K562 (cell line): ENCODE data around the gene EFCAB10. TPM values are rescaled to one million over a fixed set of nuclear protein-coding genes. Genes with fewer than 3 reads are reported as not detected.

Experiments
- DPF2 ChIP-seq: fragments of 450-650 bp; IDR thresholded peaks from 2 replicates; pipeline ENCODE4 v1.6.1; 2016
- FIP1L1 ChIP-seq: fragments of 200-400 bp; formaldehyde crosslinking; IDR thresholded peaks from 2 replicates; pipeline ENCODE4 v1.6.1; 2018; ENCODE audit warnings: mild to moderate bottlenecking, low read depth, low read length; ENCODE audit not compliant: poor library complexity, severe bottlenecking
- GABPB2 ChIP-seq: fragments of 250-450 bp; sonication (Bioruptor Pico); conservative IDR thresholded peaks from 2 replicates; pipeline ENCODE4 v1.5.1; 2021; ENCODE audit warnings: mild to moderate bottlenecking
- KAT7 ChIP-seq: sonication (generic); formaldehyde crosslinking; IDR thresholded peaks from 2 replicates; pipeline ENCODE4 v1.8.0; 2022; ENCODE audit warnings: missing genetic modification reagents, mild to moderate bottlenecking, borderline replicate concordance
- KHSRP ChIP-seq: fragments of 450-650 bp; IDR thresholded peaks from 2 replicates; pipeline ENCODE4 v1.6.1; 2017
- L3MBTL2 ChIP-seq: fragments of 450-650 bp; IDR thresholded peaks from 2 replicates; pipeline ENCODE4 v1.6.1; 2016; ENCODE audit warnings: mild to moderate bottlenecking, moderate library complexity
- MAFK ChIP-seq: IDR thresholded peaks from 2 replicates; pipeline ENCODE4 v1.6.1; 2011; ENCODE audit warnings: low read length, improper control_type of control experiment
- MED1 ChIP-seq: sonication (generic); formaldehyde crosslinking; IDR thresholded peaks from 2 replicates; pipeline ENCODE4 v1.8.1; 2023; ENCODE audit warnings: missing genetic modification reagents, borderline replicate concordance
- MYBL2 ChIP-seq, 2 experiments: fragments of 450-650 bp in 1 of 2; sonication (generic) in 1 of 2; formaldehyde crosslinking in 1 of 2; IDR thresholded peaks; 2 replicates each; pipeline versions ENCODE4 v1.6.1 to v1.8.1; 2017 to 2022; ENCODE audit warnings: borderline replicate concordance in 1 of 2, inconsistent platforms in 1 of 2, low read depth in 1 of 2, mild to moderate bottlenecking in 1 of 2, missing genetic modification reagents in 1 of 2, moderate library complexity in 1 of 2
- PTRF ChIP-seq: fragments of 450-650 bp; IDR thresholded peaks from 2 replicates; pipeline ENCODE4 v1.6.1; 2016; ENCODE audit warnings: mild to moderate bottlenecking, missing genetic modification characterization, missing compliant biosample characterization
- RBM22 ChIP-seq: fragments of 200-400 bp; formaldehyde crosslinking; IDR thresholded peaks from 2 replicates; pipeline ENCODE4 v1.6.1; 2018; ENCODE audit warnings: low read length, low read depth; ENCODE audit not compliant: poor library complexity, severe bottlenecking
- RBM34 ChIP-seq: fragments of 200-400 bp; formaldehyde crosslinking; IDR thresholded peaks from 2 replicates; pipeline ENCODE4 v1.6.1; 2018; ENCODE audit warnings: low read length, borderline replicate concordance; ENCODE audit not compliant: insufficient read depth
- SAFB2 ChIP-seq: fragments of 200-400 bp; formaldehyde crosslinking; IDR thresholded peaks from 2 replicates; pipeline ENCODE4 v1.6.1; 2018; ENCODE audit warnings: borderline replicate concordance, low read length, low read depth, moderate library complexity; ENCODE audit not compliant: severe bottlenecking
- STAT5B ChIP-seq: fragments of 250-450 bp; sonication (Bioruptor Pico); IDR thresholded peaks from 2 replicates; pipeline ENCODE4 v1.8.0; 2021; ENCODE audit warnings: mild to moderate bottlenecking, inconsistent platforms
- THRAP3 ChIP-seq: fragments of 450-650 bp; IDR thresholded peaks from 2 replicates; pipeline ENCODE4 v1.6.1; 2016; ENCODE audit warnings: mild to moderate bottlenecking, inconsistent platforms, borderline replicate concordance
- ZFP36 ChIP-seq: fragments of 150-350 bp; IDR thresholded peaks from 2 replicates; pipeline ENCODE4 v1.6.1; 2018; ENCODE audit warnings: low read length, low read depth; ENCODE audit not compliant: partially characterized antibody
- ZNF165 ChIP-seq: fragments of 250-450 bp; sonication (Bioruptor Pico); IDR thresholded peaks from 2 replicates; pipeline ENCODE4 v1.4.0; 2020; ENCODE audit warnings: borderline replicate concordance
- ZNF232 ChIP-seq: sonication (generic); formaldehyde crosslinking; IDR thresholded peaks from 2 replicates; pipeline ENCODE4 v1.8.0; 2022; ENCODE audit warnings: mild to moderate bottlenecking, missing genetic modification reagents
- ZNF354B ChIP-seq: fragments of 250-450 bp; sonication (Bioruptor Pico); IDR thresholded peaks from 2 replicates; pipeline ENCODE4 v1.4.0; 2020
- ZNF384 ChIP-seq: IDR thresholded peaks from 2 replicates; pipeline ENCODE4 v1.6.1; 2012; ENCODE audit warnings: low read depth, low read length, improper control_type of control experiment
- ZNF586 ChIP-seq: fragments of 450-650 bp; formaldehyde crosslinking; conservative IDR thresholded peaks from 2 replicates; pipeline ENCODE4 v1.4.0; 2020; ENCODE audit warnings: mild to moderate bottlenecking, moderate library complexity
- polyA plus RNA-seq, 8 experiments: library from polyadenylated mRNA; depleted of rRNA in 4 of 8; stranded (reverse) in 5 of 8; unstranded in 3 of 8; fragments of >200 nt; fragmentation: Nextera tagmentation in 2 of 8; fragmentation: Illumina TruSeq in 1 of 8; extraction: Ambion mirVana in 2 of 8; extraction: Trizol in 1 of 8; gene quantifications; 2 replicates each; pipeline versions ENCODE4 v1.2.1 to v1.2.3, GENCODE V29; 2011 to 2014; ENCODE audit warnings: inconsistent platforms in 1 of 8, missing spikeins in 1 of 8
- total RNA-seq, 7 experiments: library from RNA; depleted of rRNA in 6 of 7; stranded (reverse); fragments of >200 nt in 6 of 7; fragmentation: Illumina TruSeq in 2 of 7; extraction: Trizol in 2 of 7; gene quantifications; 2 replicates each; pipeline versions ENCODE4 v1.2.1 to v1.2.3, GENCODE V29; 2011 to 2021; ENCODE audit warnings: low replicate concordance in 1 of 7
- TF ChIP-seq, protein P1 (sequence below): fragments of 250-450 bp; sonication (Bioruptor Pico); IDR thresholded peaks from 2 replicates; pipeline ENCODE4 v1.4.0; 2020; ENCODE audit warnings: borderline replicate concordance
- TF ChIP-seq, protein P2 (sequence below): fragments of 450-650 bp; formaldehyde crosslinking; IDR thresholded peaks from 2 replicates; pipeline ENCODE4 v1.4.0; 2020; ENCODE audit warnings: mild to moderate bottlenecking, moderate library complexity
- TF ChIP-seq, protein P3 (sequence below): fragments of 450-650 bp; IDR thresholded peaks from 2 replicates; pipeline ENCODE4 v1.6.1; 2018; ENCODE audit warnings: mild to moderate bottlenecking, low read depth; ENCODE audit not compliant: partially characterized antibody

EFCAB10 gene
- total and polyA plus RNA-seq, 9 of the 15 experiments (the other 6 are each of a cell fraction or from before 2014, with no cell fraction given): 5.0 to 21.4 (median 16.8) TPM

DNA sequence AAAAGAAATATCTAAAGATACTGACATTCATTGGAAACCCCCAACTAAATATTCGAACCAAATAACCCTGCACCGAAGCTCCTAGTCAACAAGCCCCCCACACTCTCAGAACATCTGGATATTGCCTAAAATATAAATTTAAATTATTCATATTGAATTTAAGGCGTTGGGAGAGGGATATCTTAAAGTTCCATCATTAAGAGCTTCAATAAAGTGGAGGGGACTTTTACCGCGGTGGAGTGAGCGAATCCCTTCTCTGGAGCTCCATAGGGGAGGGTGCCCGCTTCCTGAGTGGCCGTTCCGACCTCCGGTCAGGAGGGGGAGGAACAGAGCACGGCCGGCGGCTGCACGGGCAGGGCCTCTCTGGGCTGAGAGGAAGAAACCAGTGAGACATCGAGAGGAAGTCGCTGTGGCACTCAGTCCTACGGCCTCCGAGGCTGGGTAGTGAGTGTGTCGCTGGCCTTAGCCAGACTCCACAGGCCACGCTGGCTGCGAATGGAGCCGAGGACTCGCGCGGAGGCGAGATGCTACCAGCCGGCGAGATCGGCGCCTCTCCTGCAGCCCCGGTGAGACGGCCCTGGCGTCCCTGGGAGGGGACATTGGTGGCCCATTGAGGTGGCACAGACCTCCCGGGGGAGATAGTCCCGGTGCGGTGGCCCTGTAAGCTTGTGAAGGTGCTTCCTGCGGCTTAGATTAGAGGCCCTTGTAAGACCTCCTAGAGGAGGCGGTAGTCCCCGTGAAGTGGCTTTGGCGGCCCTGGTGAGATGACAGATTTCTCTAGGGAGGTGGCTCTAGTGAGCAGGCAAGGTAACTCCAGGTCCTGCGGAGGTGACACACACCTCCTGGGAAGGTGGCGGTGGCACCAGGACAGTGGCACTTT lies 49.3 kb downstream of the EFCAB10 start, which contains the start of gene RINT1 (continued):
- TF ChIP-seq THRAP3: no peak
- peak; percentile 52 for TF ChIP-seq DPF2
- TF ChIP-seq, protein P1, sequence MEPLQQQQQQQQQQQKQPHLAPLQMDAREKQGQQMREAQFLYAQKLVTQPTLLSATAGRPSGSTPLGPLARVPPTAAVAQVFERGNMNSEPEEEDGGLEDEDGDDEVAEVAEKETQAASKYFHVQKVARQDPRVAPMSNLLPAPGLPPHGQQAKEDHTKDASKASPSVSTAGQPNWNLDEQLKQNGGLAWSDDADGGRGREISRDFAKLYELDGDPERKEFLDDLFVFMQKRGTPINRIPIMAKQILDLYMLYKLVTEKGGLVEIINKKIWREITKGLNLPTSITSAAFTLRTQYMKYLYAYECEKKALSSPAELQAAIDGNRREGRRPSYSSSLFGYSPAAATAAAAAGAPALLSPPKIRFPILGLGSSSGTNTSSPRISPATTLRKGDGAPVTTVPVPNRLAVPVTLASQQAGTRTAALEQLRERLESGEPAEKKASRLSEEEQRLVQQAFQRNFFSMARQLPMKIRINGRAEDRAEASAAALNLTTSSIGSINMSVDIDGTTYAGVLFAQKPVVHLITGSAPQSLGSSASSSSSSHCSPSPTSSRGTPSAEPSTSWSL: peak; percentile 82; the same call in 1 of the 2 replicates
- peak; percentile 76; the same call in 1 of the 2 replicates for TF ChIP-seq KAT7 (CRISPR knock-in tag)
- no peak for TF ChIP-seq STAT5B
- TF ChIP-seq ZFP36: no peak
- TF ChIP-seq L3MBTL2: peak; percentile 78
- TF ChIP-seq FIP1L1: peak; percentile 72
- TF ChIP-seq RBM34: no peak
- TF ChIP-seq ZNF354B (CRISPR knock-in tag): no peak
- TF ChIP-seq MYBL2 (IDR thresholded peaks at IDR 0.05; ENCODE audit: low read depth): no peak
- no peak for TF ChIP-seq MYBL2 (CRISPR knock-in tag; IDR thresholded peaks at IDR 0.05; ENCODE audit: borderline replicate concordance)
- no peak; the same call in 1 of the 2 replicates for TF ChIP-seq MAFK
- no peak for TF ChIP-seq KHSRP
- no peak for TF ChIP-seq ZNF232 (CRISPR knock-in tag)
- no peak for TF ChIP-seq ZNF586 (CRISPR knock-in tag)
- no peak for TF ChIP-seq SAFB2
- no peak for TF ChIP-seq MED1 (CRISPR knock-in tag)
- TF ChIP-seq ZNF384: no peak; the same call in 1 of the 2 replicates
- TF ChIP-seq PTRF: 0 out of 2 replicates have a peak, but pooled peaks have one; percentile 25
- TF ChIP-seq, protein P2, sequence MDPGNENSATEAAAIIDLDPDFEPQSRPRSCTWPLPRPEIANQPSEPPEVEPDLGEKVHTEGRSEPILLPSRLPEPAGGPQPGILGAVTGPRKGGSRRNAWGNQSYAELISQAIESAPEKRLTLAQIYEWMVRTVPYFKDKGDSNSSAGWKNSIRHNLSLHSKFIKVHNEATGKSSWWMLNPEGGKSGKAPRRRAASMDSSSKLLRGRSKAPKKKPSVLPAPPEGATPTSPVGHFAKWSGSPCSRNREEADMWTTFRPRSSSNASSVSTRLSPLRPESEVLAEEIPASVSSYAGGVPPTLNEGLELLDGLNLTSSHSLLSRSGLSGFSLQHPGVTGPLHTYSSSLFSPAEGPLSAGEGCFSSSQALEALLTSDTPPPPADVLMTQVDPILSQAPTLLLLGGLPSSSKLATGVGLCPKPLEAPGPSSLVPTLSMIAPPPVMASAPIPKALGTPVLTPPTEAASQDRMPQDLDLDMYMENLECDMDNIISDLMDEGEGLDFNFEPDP (CRISPR knock-in tag): no peak
- no peak for TF ChIP-seq ZNF165 (CRISPR knock-in tag)
- TF ChIP-seq RBM22: no peak
- TF ChIP-seq GABPB2 (CRISPR knock-in tag): no peak
- TF ChIP-seq, protein P3, sequence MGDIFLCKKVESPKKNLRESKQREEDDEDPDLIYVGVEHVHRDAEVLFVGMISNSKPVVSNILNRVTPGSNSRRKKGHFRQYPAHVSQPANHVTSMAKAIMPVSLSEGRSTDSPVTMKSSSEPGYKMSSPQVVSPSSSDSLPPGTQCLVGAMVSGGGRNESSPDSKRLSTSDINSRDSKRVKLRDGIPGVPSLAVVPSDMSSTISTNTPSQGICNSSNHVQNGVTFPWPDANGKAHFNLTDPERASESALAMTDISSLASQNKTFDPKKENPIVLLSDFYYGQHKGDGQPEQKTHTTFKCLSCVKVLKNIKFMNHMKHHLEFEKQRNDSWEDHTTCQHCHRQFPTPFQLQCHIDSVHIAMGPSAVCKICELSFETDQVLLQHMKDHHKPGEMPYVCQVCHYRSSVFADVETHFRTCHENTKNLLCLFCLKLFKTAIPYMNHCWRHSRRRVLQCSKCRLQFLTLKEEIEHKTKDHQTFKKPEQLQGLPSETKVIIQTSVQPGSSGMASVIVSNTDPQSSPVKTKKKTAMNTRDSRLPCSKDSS: no peak
